Uterus (tissue), 4 donors: ENCODE measurements around the gene FARP2. TPM values are rescaled to one million over a fixed set of nuclear protein-coding genes. Genes with fewer than 3 reads are reported as not detected.
A peak's percentile ranks its signal among the peaks of the same experiment; 100 is the strongest.
"Not testable (repeated sequence)": the region's sequence is repeated elsewhere in the genome, so short reads cannot be mapped to it uniquely, and the experiment has no call there.

ENCODE experiments used
- DNase-seq, 2 donors: peaks; one replicate each; pipeline ENCODE4 v3.0.0-alpha.2; 2019 to 2020
- H3K27ac ChIP-seq, 2 donors: fragments of 200-600 bp; sonication (generic); 1 replicate in 1 of 2; 2 replicates in 1 of 2; pipeline ENCODE4 v1.5.1; 2016 to 2018
- H3K27me3 ChIP-seq, 2 donors: fragments of 200-600 bp; sonication (generic); one replicate each; pipeline ENCODE4 v1.5.1; 2018 to 2019; ENCODE audit warnings: control low read depth in 1 of 2
- H3K36me3 ChIP-seq, 2 donors: fragments of 200-600 bp; sonication (generic); one replicate each; pipeline ENCODE4 v1.5.1; 2019; ENCODE audit warnings: control low read depth in 1 of 2
- H3K4me1 ChIP-seq, 2 donors: fragments of 200-600 bp; sonication (generic); one replicate each; pipeline ENCODE4 v1.5.1; 2018 to 2019; ENCODE audit warnings: control low read depth in 1 of 2
- H3K4me3 ChIP-seq, 2 donors: fragments of 200-600 bp; sonication (generic); 1 replicate in 1 of 2; 2 replicates in 1 of 2; pipeline ENCODE4 v1.5.1; 2018 to 2019; ENCODE audit warnings: mild to moderate bottlenecking in 1 of 2
- H3K9me3 ChIP-seq, 2 donors: fragments of 200-600 bp; sonication (generic); one replicate each; pipeline ENCODE4 v1.5.1; 2019; ENCODE audit warnings: control low read depth in 1 of 2
- POLR2A ChIP-seq, 2 donors: fragments of 450-650 bp; IDR thresholded peaks; one replicate each; pipeline ENCODE4 v1.6.1; 2016; ENCODE audit warnings: antibody characterized with exemption in 2 of 2, mild to moderate bottlenecking in 1 of 2, moderate library complexity in 1 of 2
- intact Hi-C: fragments of 100-400 bp; cut with DNase I; formaldehyde crosslinking; loops from one replicate; pipeline ENCODE4 v1.15.1; 2023; ENCODE audit warnings: low total_unique reads
- total RNA-seq, 4 donors: library from RNA; depleted of rRNA in 3 of 4; stranded (reverse); fragments of >200 nt in 3 of 4; gene quantifications; one replicate each; pipeline versions ENCODE4 v1.1.0 to v1.2.4, GENCODE V29; 2014 to 2023
- TF ChIP-seq, protein P1 (sequence below), 4 experiments: fragments of 200-600 bp in 2 of 4; fragments of 450-650 bp in 2 of 4; sonication (generic) in 2 of 4; IDR thresholded peaks; one replicate each; pipeline ENCODE4 v1.5.1; 2016 to 2019; ENCODE audit warnings: antibody characterized with exemption in 4 of 4, mild to moderate bottlenecking in 2 of 4, moderate library complexity in 1 of 4
- donor health status: DM: yes; HTN: yes; CAD: no.

Gene FARP2
- total RNA-seq, 4 donors from 2014 or later, result 20.0 to 92.0 (median 40.6) TPM

DNA sequence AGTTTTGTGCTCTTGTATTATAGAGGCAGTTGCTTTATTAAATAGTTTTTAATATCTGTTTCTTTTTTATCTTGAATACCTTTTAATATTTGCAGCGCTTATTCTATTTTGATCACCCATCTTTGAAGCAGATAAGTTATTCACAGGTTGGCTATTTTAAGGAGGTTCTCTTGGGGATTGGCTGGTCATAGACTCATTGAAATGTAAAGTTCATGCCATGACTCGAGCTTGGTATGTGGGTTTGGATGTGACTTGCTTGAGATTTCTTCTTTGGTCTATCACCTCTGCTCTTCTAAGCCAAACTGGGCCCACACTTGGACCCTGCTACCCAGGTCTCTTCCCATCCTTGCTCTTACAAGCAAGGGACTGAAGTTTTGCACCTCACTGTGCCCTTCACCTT lies 33.6 kb downstream of the FARP2 start:
- H3K27me3 ChIP-seq, result no peaks in the 10 kb centered on the region
- TF ChIP-seq, protein P1, sequence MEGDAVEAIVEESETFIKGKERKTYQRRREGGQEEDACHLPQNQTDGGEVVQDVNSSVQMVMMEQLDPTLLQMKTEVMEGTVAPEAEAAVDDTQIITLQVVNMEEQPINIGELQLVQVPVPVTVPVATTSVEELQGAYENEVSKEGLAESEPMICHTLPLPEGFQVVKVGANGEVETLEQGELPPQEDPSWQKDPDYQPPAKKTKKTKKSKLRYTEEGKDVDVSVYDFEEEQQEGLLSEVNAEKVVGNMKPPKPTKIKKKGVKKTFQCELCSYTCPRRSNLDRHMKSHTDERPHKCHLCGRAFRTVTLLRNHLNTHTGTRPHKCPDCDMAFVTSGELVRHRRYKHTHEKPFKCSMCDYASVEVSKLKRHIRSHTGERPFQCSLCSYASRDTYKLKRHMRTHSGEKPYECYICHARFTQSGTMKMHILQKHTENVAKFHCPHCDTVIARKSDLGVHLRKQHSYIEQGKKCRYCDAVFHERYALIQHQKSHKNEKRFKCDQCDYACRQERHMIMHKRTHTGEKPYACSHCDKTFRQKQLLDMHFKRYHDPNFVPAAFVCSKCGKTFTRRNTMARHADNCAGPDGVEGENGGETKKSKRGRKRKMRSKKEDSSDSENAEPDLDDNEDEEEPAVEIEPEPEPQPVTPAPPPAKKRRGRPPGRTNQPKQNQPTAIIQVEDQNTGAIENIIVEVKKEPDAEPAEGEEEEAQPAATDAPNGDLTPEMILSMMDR (IDR thresholded peaks at IDR 0.05), result no peak
- no peak for TF ChIP-seq POLR2A (IDR thresholded peaks at IDR 0.05)
- H3K4me1 ChIP-seq, result no peaks in the 10 kb centered on the region
- intact Hi-C loops, result no loop called here
- H3K4me3 ChIP-seq, result no peak overlapping the region
- no peaks in the 10 kb centered on the region for H3K9me3 ChIP-seq
- no peak for DNase-seq
- H3K36me3 ChIP-seq, result no peaks in the 10 kb centered on the region
- no peak overlapping the region for H3K27ac ChIP-seq

- Histone ChIP-seq H3K4me1 (no peaks in the 10 kb centered on the region), H3K36me3 (no peaks in the 10 kb centered on the region), H3K27ac (no peak overlapping the region), H3K9me3 (no peaks in the 10 kb centered on the region), H3K4me3 (no peak overlapping the region), H3K27me3 (no peaks in the 10 kb centered on the region)
- intact Hi-C loops, result no loop called here
- DNase-seq, result no peak
- no peak for TF ChIP-seq POLR2A (IDR thresholded peaks at IDR 0.05)
- TF ChIP-seq, protein P1 (IDR thresholded peaks at IDR 0.05), result no peak
Measured at GRCh38 chr2:241390301-241391206, 34.5 kb downstream of the FARP2 start.

GRCh38 chr2:241391892-241392665 lies 36.0 kb downstream of the FARP2 start:
- no peak for DNase-seq
- no peak overlapping the region for H3K27ac ChIP-seq
- intact Hi-C loops, result no loop called here
- H3K27me3 ChIP-seq, result no peaks in the 10 kb centered on the region
- H3K9me3 ChIP-seq, result no peaks in the 10 kb centered on the region
- no peaks in the 10 kb centered on the region for H3K4me1 ChIP-seq
- no peaks in the 10 kb centered on the region for H3K36me3 ChIP-seq
- no peak overlapping the region for H3K4me3 ChIP-seq
- TF ChIP-seq POLR2A (IDR thresholded peaks at IDR 0.05), result no peak
- TF ChIP-seq, protein P1 (IDR thresholded peaks at IDR 0.05), result peak in 1 of 4 experiments; percentile 27

GRCh38 chr2:241392753-241393152 lies 36.7 kb downstream of the FARP2 start:
- H3K27ac ChIP-seq, intact Hi-C loops, H3K27me3 ChIP-seq, H3K4me1 ChIP-seq, H3K9me3 ChIP-seq, DNase-seq, H3K36me3 ChIP-seq, H3K4me3 ChIP-seq: not testable (repeated sequence)

DNA sequence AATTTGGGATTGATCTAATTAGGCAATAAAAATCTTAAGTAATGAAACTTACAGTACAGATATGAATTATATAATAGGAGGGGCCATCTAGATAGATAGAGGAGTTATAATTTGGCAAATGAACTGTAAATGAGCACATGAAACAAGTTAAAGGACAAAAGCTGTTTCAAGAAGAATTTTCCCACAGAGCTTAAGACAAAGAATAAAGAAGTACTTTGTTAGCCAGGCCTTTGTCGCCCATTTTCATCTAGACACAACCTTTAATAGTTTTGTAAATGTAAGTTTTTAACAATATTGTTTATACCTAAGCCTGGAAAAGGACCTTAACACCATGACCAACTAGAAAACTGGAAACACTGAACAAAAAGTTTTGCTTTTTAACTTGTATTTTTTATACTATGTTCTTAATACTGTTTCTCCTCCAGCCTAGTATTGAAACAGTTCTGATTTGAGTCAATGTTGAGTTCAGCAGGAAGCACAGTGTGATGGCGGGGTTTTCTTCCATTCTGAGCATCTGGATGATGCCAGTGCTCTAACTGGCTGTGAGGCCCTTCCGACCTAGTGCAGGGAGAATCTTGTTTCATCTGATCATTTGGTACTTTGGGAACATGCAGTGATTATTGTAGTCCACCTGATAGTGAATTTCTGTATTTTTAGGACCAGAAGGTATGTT lies 37.6 kb downstream of the FARP2 start:
- TF ChIP-seq, protein P1 (IDR thresholded peaks at IDR 0.05), result no peak
- TF ChIP-seq POLR2A (IDR thresholded peaks at IDR 0.05), result no peak
- no peaks in the 10 kb centered on the region for H3K27me3 ChIP-seq
- no peaks in the 10 kb centered on the region for H3K9me3 ChIP-seq
- H3K4me3 ChIP-seq, result no peak overlapping the region
- no peaks in the 10 kb centered on the region for H3K4me1 ChIP-seq
- DNase-seq, result no peak
- H3K36me3 ChIP-seq, result no peaks in the 10 kb centered on the region
- intact Hi-C loops, result no loop called here
- H3K27ac ChIP-seq, result no peak overlapping the region

- H3K27me3 ChIP-seq, DNase-seq, H3K36me3 ChIP-seq, H3K4me3 ChIP-seq, H3K4me1 ChIP-seq, intact Hi-C loops, H3K9me3 ChIP-seq, H3K27ac ChIP-seq: not testable (repeated sequence)
Measured at GRCh38 chr2:241396809-241397208, 40.7 kb downstream of the FARP2 start.
